HepG2 (cell line): ENCODE results near the gene GMPR. TPM values are rescaled to one million over a fixed set of nuclear protein-coding genes. Genes with fewer than 3 reads are reported as not detected.
A peak's percentile ranks its signal among the peaks of the same experiment; 100 is the strongest.

Experiments
- FOSL1 ChIP-seq: sonication (generic); formaldehyde crosslinking; IDR thresholded peaks from 2 replicates; pipeline ENCODE4 v1.9.0; 2021; ENCODE audit warnings: missing genetic modification reagents, borderline replicate concordance
- FOXO1 ChIP-seq: sonication (generic); formaldehyde crosslinking; IDR thresholded peaks from 2 replicates; pipeline ENCODE4 v1.4.0; 2020; ENCODE audit warnings: missing genetic modification reagents
- IRF2 ChIP-seq: IDR thresholded peaks from 2 replicates; pipeline ENCODE4 v1.6.1; 2018; ENCODE audit warnings: missing genetic modification reagents, missing compliant biosample characterization
- KDM1A ChIP-seq: IDR thresholded peaks from 2 replicates; pipeline ENCODE4 v1.6.1; 2016; ENCODE audit warnings: missing compliant biosample characterization
- MXD4 ChIP-seq: IDR thresholded peaks from 2 replicates; pipeline ENCODE4 v1.6.1; 2016; ENCODE audit warnings: mild to moderate bottlenecking, missing biosample characterization, missing genetic modification reagents
- NR2F6 ChIP-seq, 2 experiments: IDR thresholded peaks; 2 replicates each; pipeline ENCODE4 v1.6.1; 2016; ENCODE audit warnings: antibody characterized with exemption in 1 of 2, mild to moderate bottlenecking in 1 of 2
- POGZ ChIP-seq: sonication (generic); formaldehyde crosslinking; IDR thresholded peaks from 2 replicates; pipeline ENCODE4 v1.4.0; 2020; ENCODE audit warnings: mild to moderate bottlenecking, missing genetic modification reagents
- RXRB ChIP-seq: IDR thresholded peaks from 2 replicates; pipeline ENCODE4 v1.6.1; 2016; ENCODE audit warnings: borderline replicate concordance, missing genetic modification reagents, missing compliant biosample characterization
- STAG1 ChIP-seq: sonication (generic); formaldehyde crosslinking; IDR thresholded peaks from 2 replicates; pipeline ENCODE4 v1.4.0; 2020; ENCODE audit warnings: missing genetic modification reagents
- THAP11 ChIP-seq: IDR thresholded peaks from 2 replicates; pipeline ENCODE4 v1.6.1; 2016; ENCODE audit warnings: missing biosample characterization, missing genetic modification reagents
- ZBTB25 ChIP-seq: IDR thresholded peaks from 2 replicates; pipeline ENCODE4 v1.6.1; 2018; ENCODE audit warnings: missing genetic modification reagents
- ZGPAT ChIP-seq: IDR thresholded peaks from 2 replicates; pipeline ENCODE4 v1.6.1; 2016; ENCODE audit warnings: mild to moderate bottlenecking
- ZNF350 ChIP-seq: sonication (generic); formaldehyde crosslinking; IDR thresholded peaks from 2 replicates; pipeline ENCODE4 v1.4.0; 2020; ENCODE audit warnings: mild to moderate bottlenecking, low read depth, missing genetic modification reagents, borderline replicate concordance
- ZNF407 ChIP-seq: sonication (generic); formaldehyde crosslinking; IDR thresholded peaks from one replicate; pipeline ENCODE4 v1.5.1; 2020; ENCODE audit warnings: mild to moderate bottlenecking, missing genetic modification reagents; ENCODE audit errors: not compliant biosample characterization
- ZNF446 ChIP-seq: sonication (generic); formaldehyde crosslinking; IDR thresholded peaks from 2 replicates; pipeline ENCODE4 v1.5.0; 2020; ENCODE audit warnings: mild to moderate bottlenecking, missing genetic modification reagents
- ZNF501 ChIP-seq: sonication (generic); formaldehyde crosslinking; IDR thresholded peaks from 2 replicates; pipeline ENCODE4 v1.5.1; 2020; ENCODE audit warnings: mild to moderate bottlenecking, moderate library complexity, missing genetic modification reagents
- ZNF574 ChIP-seq: sonication (generic); formaldehyde crosslinking; IDR thresholded peaks from 2 replicates; pipeline ENCODE4 v1.4.0; 2020; ENCODE audit warnings: missing genetic modification reagents
- polyA plus RNA-seq, 8 experiments: library from polyadenylated mRNA; depleted of rRNA in 3 of 8; stranded (reverse) in 7 of 8; unstranded in 1 of 8; fragments of >200 nt; fragmentation: Illumina TruSeq in 4 of 8; extraction: Trizol in 4 of 8; gene quantifications; 2 replicates each; pipeline versions ENCODE4 v1.2.1 to v1.2.3, GENCODE V29; 2011 to 2016; ENCODE audit warnings: low read depth in 4 of 8, missing spikeins in 1 of 8, mixed read lengths in 1 of 8; ENCODE audit not compliant: insufficient read depth in 1 of 8
- total RNA-seq, 5 experiments: library from RNA; depleted of rRNA; stranded (reverse); fragments of >200 nt; fragmentation: Illumina TruSeq; extraction: Trizol; gene quantifications; 2 replicates each; pipeline ENCODE4 v1.2.3, GENCODE V29; 2016; ENCODE audit warnings: low read depth in 1 of 5

The GMPR gene
- total and polyA plus RNA-seq, 2 of the 13 experiments (the other 11 are each of a cell fraction or from before 2014, with no cell fraction given), result not detected

- TF ChIP-seq IRF2, result 0 out of 2 replicates have a peak, but pooled peaks have one; percentile 31
- 0 out of 2 replicates have a peak, but pooled peaks have one; percentile 35 for TF ChIP-seq MXD4 (CRISPR knock-in tag)
- TF ChIP-seq ZNF501 (CRISPR knock-in tag), result peak; percentile 52; the same call in 1 of the 2 replicates
- TF ChIP-seq KDM1A (CRISPR knock-in tag), result no peak
- TF ChIP-seq ZNF350 (CRISPR knock-in tag), result peak; percentile 31; the same call in 1 of the 2 replicates
- TF ChIP-seq NR2F6 (IDR thresholded peaks at IDR 0.05), result no peak
- no peak for TF ChIP-seq NR2F6 (CRISPR knock-in tag; IDR thresholded peaks at IDR 0.05)
- TF ChIP-seq ZGPAT (CRISPR knock-in tag), result 0 out of 2 replicates have a peak, but pooled peaks have one; percentile 40
- TF ChIP-seq FOXO1, result 0 out of 2 replicates have a peak, but pooled peaks have one; percentile 24
- TF ChIP-seq STAG1 (CRISPR knock-in tag), result peak; percentile 90
- no peak for TF ChIP-seq ZNF446 (CRISPR knock-in tag)
- TF ChIP-seq THAP11, result peak; percentile 21; the same call in 1 of the 2 replicates
- peak; percentile 25; the same call in 1 of the 2 replicates for TF ChIP-seq ZBTB25 (CRISPR knock-in tag)
- peak; percentile 44; the same call in 1 of the 2 replicates for TF ChIP-seq ZNF574 (CRISPR knock-in tag)
- 0 out of 2 replicates have a peak, but pooled peaks have one; percentile 32 for TF ChIP-seq POGZ (CRISPR knock-in tag)
- TF ChIP-seq RXRB, result 0 out of 2 replicates have a peak, but pooled peaks have one; percentile 17
- no peak for TF ChIP-seq FOSL1
- no peak for TF ChIP-seq ZNF407 (CRISPR knock-in tag)
These were observed 47.8 kb downstream of the GMPR start (continued) for GRCh38 chr6:16286151-16286522.
